ENCODE measurements around the gene SELENOF.
"Not testable (repeated sequence)": the region's sequence is repeated elsewhere in the genome, so short reads cannot be mapped to it uniquely, and the experiment has no call there.

The SELENOF gene

GRCh38 chr1:86871001-86871400 lies 42.9 kb downstream of the SELENOF start:
- FAIRE-seq (no peak), DNase-seq (ENCODE audit: insufficient read length) (no peak)
- no peak for TF ChIP-seq POLR2AphosphoS5 (IDR thresholded peaks at IDR 0.05; ENCODE audit: low read depth, low read length)
- no peak for TF ChIP-seq TAF1 (IDR thresholded peaks at IDR 0.05; ENCODE audit: borderline replicate concordance, low read depth, low read length)
- TF ChIP-seq POLR2A (IDR thresholded peaks at IDR 0.05; ENCODE audit: low read depth, low read length), result no peak

GRCh38 chr1:86868477-86868876 lies 45.4 kb downstream of the SELENOF start:
- TF ChIP-seq POLR2A (IDR thresholded peaks at IDR 0.05; ENCODE audit: low read depth, low read length) (no peak), TAF1 (IDR thresholded peaks at IDR 0.05; ENCODE audit: borderline replicate concordance, low read depth, low read length) (no peak), POLR2AphosphoS5 (IDR thresholded peaks at IDR 0.05; ENCODE audit: low read depth, low read length) (no peak)
- no peak for FAIRE-seq
- DNase-seq (ENCODE audit: insufficient read length), result no peak

GRCh38 chr1:86867278-86867677 lies 46.6 kb downstream of the SELENOF start:
- FAIRE-seq; DNase-seq (ENCODE audit: insufficient read length): not testable (repeated sequence)

GRCh38 chr1:86866665-86867064 lies 47.3 kb downstream of the SELENOF start:
- no peak for TF ChIP-seq TAF1 (IDR thresholded peaks at IDR 0.05; ENCODE audit: borderline replicate concordance, low read depth, low read length)
- DNase-seq (ENCODE audit: insufficient read length) (no peak), FAIRE-seq (no peak)

GRCh38 chr1:86865973-86866637 lies 47.8 kb downstream of the SELENOF start:
- DNase-seq (ENCODE audit: insufficient read length), result no peak
- peak; percentile 33 for FAIRE-seq
- TF ChIP-seq POLR2AphosphoS5 (IDR thresholded peaks at IDR 0.05; ENCODE audit: low read depth, low read length) (no peak), TAF1 (IDR thresholded peaks at IDR 0.05; ENCODE audit: borderline replicate concordance, low read depth, low read length) (no peak)

GRCh38 chr1:86862920-86863319 lies 51.0 kb downstream of the SELENOF start:
- no peak for FAIRE-seq
- TF ChIP-seq TAF1 (IDR thresholded peaks at IDR 0.05; ENCODE audit: borderline replicate concordance, low read depth, low read length), result no peak
- no peak for TF ChIP-seq POLR2A (IDR thresholded peaks at IDR 0.05; ENCODE audit: low read depth, low read length)
- TF ChIP-seq POLR2AphosphoS5 (IDR thresholded peaks at IDR 0.05; ENCODE audit: low read depth, low read length), result no peak
- no peak for DNase-seq (ENCODE audit: insufficient read length)

GRCh38 chr1:86861424-86861823 lies 52.5 kb downstream of the SELENOF start:
- TF ChIP-seq POLR2AphosphoS5 (IDR thresholded peaks at IDR 0.05; ENCODE audit: low read depth, low read length) (no peak), POLR2A (IDR thresholded peaks at IDR 0.05; ENCODE audit: low read depth, low read length) (no peak), TAF1 (IDR thresholded peaks at IDR 0.05; ENCODE audit: borderline replicate concordance, low read depth, low read length) (no peak)
- no peak for FAIRE-seq
- no peak for DNase-seq (ENCODE audit: insufficient read length)

GRCh38 chr1:86860424-86860823 lies 53.5 kb downstream of the SELENOF start:
- no peak for DNase-seq (ENCODE audit: insufficient read length)
- TF ChIP-seq POLR2AphosphoS5 (IDR thresholded peaks at IDR 0.05; ENCODE audit: low read depth, low read length) (no peak), POLR2A (IDR thresholded peaks at IDR 0.05; ENCODE audit: low read depth, low read length) (no peak), TAF1 (IDR thresholded peaks at IDR 0.05; ENCODE audit: borderline replicate concordance, low read depth, low read length) (no peak)
- FAIRE-seq, result no peak

- FAIRE-seq (no peak), DNase-seq (ENCODE audit: insufficient read length) (no peak)
- TF ChIP-seq POLR2AphosphoS5 (IDR thresholded peaks at IDR 0.05; ENCODE audit: low read depth, low read length) (no peak), TAF1 (IDR thresholded peaks at IDR 0.05; ENCODE audit: borderline replicate concordance, low read depth, low read length) (no peak), POLR2A (IDR thresholded peaks at IDR 0.05; ENCODE audit: low read depth, low read length) (no peak)
These were observed 53.9 kb downstream of the SELENOF start for GRCh38 chr1:86860020-86860419.

- DNase-seq (ENCODE audit: insufficient read length), result no peak
- FAIRE-seq, result no peak
- TF ChIP-seq POLR2A (IDR thresholded peaks at IDR 0.05; ENCODE audit: low read depth, low read length), result no peak
- no peak for TF ChIP-seq TAF1 (IDR thresholded peaks at IDR 0.05; ENCODE audit: borderline replicate concordance, low read depth, low read length)
- no peak for TF ChIP-seq POLR2AphosphoS5 (IDR thresholded peaks at IDR 0.05; ENCODE audit: low read depth, low read length)
These were observed 55.2 kb downstream of the SELENOF start for GRCh38 chr1:86858524-86859261.

GRCh38 chr1:86856196-86856595 lies 57.7 kb downstream of the SELENOF start:
- TF ChIP-seq POLR2AphosphoS5 (IDR thresholded peaks at IDR 0.05; ENCODE audit: low read depth, low read length), result no peak
- DNase-seq (ENCODE audit: insufficient read length) (no peak), FAIRE-seq (no peak)

GRCh38 chr1:86854352-86854751 lies 59.6 kb downstream of the SELENOF start:
- FAIRE-seq (no peak), DNase-seq (ENCODE audit: insufficient read length) (no peak)
- no peak for TF ChIP-seq TAF1 (IDR thresholded peaks at IDR 0.05; ENCODE audit: borderline replicate concordance, low read depth, low read length)
- no peak for TF ChIP-seq POLR2AphosphoS5 (IDR thresholded peaks at IDR 0.05; ENCODE audit: low read depth, low read length)
- TF ChIP-seq POLR2A (IDR thresholded peaks at IDR 0.05; ENCODE audit: low read depth, low read length), result no peak

All from GM12892 (cell line).